ENCODE results near the gene RPL34. TPM values are rescaled to one million over a fixed set of nuclear protein-coding genes. Genes with fewer than 3 reads are reported as not detected.

The RPL34 gene
- total RNA-seq, 4 donors from 2014 or later: 495 to 1,287 (median 903) TPM

- no peak for DNase-seq
- Histone ChIP-seq H3K4me3 (no peak overlapping the region), H3K4me1 (peaks cover 12 to 47% (median 23%) of the 10 kb centered on the region in 3 donors), H3K36me3 (peaks cover 26 to 61% (median 56%) of the 10 kb centered on the region in 3 donors), H3K27me3 (no peaks in the 10 kb centered on the region), H3K27ac (no peak overlapping the region), H3K9me3 (no peaks in the 10 kb centered on the region)
- TF ChIP-seq POLR2A (IDR thresholded peaks at IDR 0.05): no peak
- no peak for TF ChIP-seq CTCF (IDR thresholded peaks at IDR 0.05)
- 75 to 87% methylated on average over 5 of the region's 5 CpGs for WGBS, 2 donors
- intact Hi-C loops (cut with DNase I): no loop called here
Observed at GRCh38 chr4:108622828-108623227, 2.5 kb downstream of the RPL34 start.

DNA sequence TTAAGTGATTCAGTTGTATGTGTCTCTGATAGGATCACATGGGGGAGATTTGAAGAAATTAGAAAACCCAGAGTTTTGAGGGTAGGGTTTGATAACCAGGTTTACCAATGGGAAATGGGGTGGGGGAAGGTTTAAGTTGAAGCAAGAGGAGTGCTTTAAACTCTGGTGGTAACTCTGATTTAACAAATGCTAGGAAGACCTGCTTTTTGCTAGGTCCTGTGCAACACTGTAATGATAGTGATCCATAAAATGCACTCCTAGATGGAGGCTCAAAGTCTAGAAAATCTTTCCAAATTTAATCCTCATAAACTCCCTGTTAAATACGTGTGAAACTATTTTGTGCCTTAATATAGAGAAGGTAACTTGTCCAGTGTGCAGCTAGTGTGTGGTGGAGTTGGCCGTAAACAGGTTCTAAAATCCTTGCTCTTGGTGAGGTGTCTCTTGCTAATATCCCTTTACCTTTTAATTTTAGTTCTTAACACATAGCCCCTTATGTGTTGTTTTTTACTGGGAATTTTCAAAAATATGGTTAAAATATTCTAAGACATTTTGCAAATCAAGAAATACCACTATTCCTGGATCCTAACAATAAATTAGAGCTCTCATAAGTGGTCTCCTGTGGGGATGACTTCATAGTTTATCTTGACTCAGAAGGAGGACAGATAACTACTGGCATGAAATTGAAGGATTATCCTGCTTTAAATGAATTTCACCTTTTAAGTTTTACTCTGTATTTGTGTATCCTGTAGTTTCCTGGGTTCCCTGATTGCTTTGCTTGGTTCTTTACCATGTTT is 4.1 kb downstream of the RPL34 start:
- intact Hi-C loops (cut with DNase I): no loop called here
- no peaks in the 10 kb centered on the region for H3K9me3 ChIP-seq
- H3K4me3 ChIP-seq: no peak overlapping the region
- 66 to 68% methylated on average over 2 of the region's 2 CpGs for WGBS, 2 donors
- TF ChIP-seq POLR2A (IDR thresholded peaks at IDR 0.05): no peak
- TF ChIP-seq CTCF (IDR thresholded peaks at IDR 0.05): no peak
- H3K27me3 ChIP-seq: no peaks in the 10 kb centered on the region
- H3K36me3 ChIP-seq: peaks cover 27 to 77% (median 56%) of the 10 kb centered on the region in 3 donors
- no peak overlapping the region for H3K27ac ChIP-seq
- no peak for DNase-seq
- H3K4me1 ChIP-seq: peaks cover 12 to 43% (median 23%) of the 10 kb centered on the region in 3 donors

GRCh38 chr4:108626056-108626455 is 5.7 kb downstream of the RPL34 start:
- Histone ChIP-seq H3K27ac (no peak overlapping the region), H3K4me1 (peaks cover 8 to 36% (median 23%) of the 10 kb centered on the region in 3 donors), H3K36me3 (peaks cover 27 to 93% (median 69%) of the 10 kb centered on the region in 3 donors)

GRCh38 chr4:108628411-108628810 is 8.0 kb downstream of the RPL34 start:
- TF ChIP-seq CTCF (IDR thresholded peaks at IDR 0.05) (no peak), POLR2A (IDR thresholded peaks at IDR 0.05) (no peak)
- no peaks in the 10 kb centered on the region for H3K9me3 ChIP-seq
- no peaks in the 10 kb centered on the region for H3K27me3 ChIP-seq
- no peak for DNase-seq
- H3K36me3 ChIP-seq: peaks cover 27 to 99% (median 53%) of the 10 kb centered on the region in 3 donors
- H3K27ac ChIP-seq: no peak overlapping the region
- intact Hi-C loops (cut with DNase I): no loop called here
- no peak overlapping the region for H3K4me3 ChIP-seq
- peaks cover under 1 to 13% (median under 1%) of the 10 kb centered on the region in 3 donors for H3K4me1 ChIP-seq

More at GRCh38 chr4:108626056-108626455, 5.7 kb downstream of the RPL34 start:
- no peak for DNase-seq
- Histone ChIP-seq H3K9me3 (no peaks in the 10 kb centered on the region), H3K4me3 (no peak overlapping the region), H3K27me3 (no peaks in the 10 kb centered on the region)
- intact Hi-C loops (cut with DNase I): no loop called here
- TF ChIP-seq CTCF (IDR thresholded peaks at IDR 0.05) (no peak), POLR2A (IDR thresholded peaks at IDR 0.05) (no peak)
- WGBS, 2 donors: 85 to 93% methylated on average over 1 of the region's 1 CpG

DNA sequence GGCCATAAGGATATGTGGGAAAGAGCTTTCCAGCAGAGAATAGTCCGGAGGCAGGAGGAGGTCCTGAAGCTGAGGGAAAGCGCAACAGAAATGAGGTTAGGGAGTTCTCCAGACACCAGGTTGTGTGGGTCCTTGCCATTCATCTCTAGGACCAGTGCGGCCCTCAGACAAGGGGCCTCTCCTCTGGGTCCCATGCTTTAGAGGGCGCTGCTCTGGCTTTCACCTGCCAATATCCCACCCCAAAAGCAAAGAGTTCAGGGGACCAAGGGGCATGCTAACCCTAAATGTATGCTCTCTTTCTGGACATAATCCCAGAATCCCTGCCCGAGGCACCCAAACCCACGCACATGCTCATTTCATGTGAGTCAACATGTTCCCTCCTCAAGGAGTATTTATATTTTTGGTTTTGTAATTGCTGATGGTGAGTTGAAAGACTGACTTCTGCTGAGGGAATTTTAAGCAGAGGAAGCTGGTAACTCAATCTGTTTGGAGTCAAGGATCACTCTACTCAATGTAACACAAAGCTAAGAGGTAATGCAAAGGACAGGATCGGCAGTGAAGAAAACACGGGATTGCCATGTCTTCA is 14.8 kb downstream of the RPL34 start:
- Histone ChIP-seq H3K9me3 (no peaks in the 10 kb centered on the region), H3K4me3 (no peak overlapping the region), H3K36me3 (peaks cover 0 to 58% (median 7%) of the 10 kb centered on the region in 3 donors), H3K27me3 (no peaks in the 10 kb centered on the region), H3K4me1 (no peaks in the 10 kb centered on the region), H3K27ac (no peak overlapping the region)
- DNase-seq: no peak
- WGBS, 2 donors: 74 to 92% methylated on average over 6 to 8 of the region's 8 CpGs
- intact Hi-C loops (cut with DNase I): no loop called here
- no peak for TF ChIP-seq CTCF (IDR thresholded peaks at IDR 0.05)
- no peak for TF ChIP-seq POLR2A (IDR thresholded peaks at IDR 0.05)

Data from esophagus squamous epithelium (tissue), 5 donors.